OCI-LY1 (cell line): Measurements from ENCODE around the gene BDKRB1.

ENCODE experiments used
- H2AFZ ChIP-seq: fragments of 200-600 bp; sonication (generic), shearing (Covaris generic); 2 replicates; pipeline ENCODE4 v1.6.0; 2014; ENCODE audit warnings: antibody characterized with exemption, mild to moderate bottlenecking, low read length
- H3F3A ChIP-seq: fragments of 200-600 bp; sonication (generic), shearing (Covaris generic); 2 replicates; pipeline ENCODE4 v1.6.0; 2014; ENCODE audit warnings: mild to moderate bottlenecking, antibody characterized with exemption, low read length, moderate library complexity; ENCODE audit not compliant: insufficient read depth
- H3K27ac ChIP-seq: fragments of 200-600 bp; sonication (generic); 2 replicates; pipeline ENCODE4 v1.5.1; 2014; ENCODE audit warnings: low read length, mixed run types, mild to moderate bottlenecking, low read depth; ENCODE audit not compliant: poor library complexity, severe bottlenecking
- H3K27me3 ChIP-seq: fragments of 200-600 bp; sonication (generic); 2 replicates; pipeline ENCODE4 v1.6.0; 2014; ENCODE audit warnings: antibody characterized with exemption, mild to moderate bottlenecking, low read length, moderate library complexity; ENCODE audit not compliant: insufficient read depth
- H3K36me3 ChIP-seq: fragments of 200-600 bp; sonication (generic); 2 replicates; pipeline ENCODE4 v1.6.1; 2014; ENCODE audit warnings: mild to moderate bottlenecking, antibody characterized with exemption, low read length, moderate library complexity, mixed read lengths; ENCODE audit not compliant: insufficient read depth
- H3K4me1 ChIP-seq: fragments of 200-600 bp; sonication (generic); 2 replicates; pipeline ENCODE4 v1.5.1; 2014; ENCODE audit warnings: mild to moderate bottlenecking, low read length, moderate library complexity; ENCODE audit not compliant: insufficient read depth, severe bottlenecking
- H3K4me2 ChIP-seq: fragments of 200-600 bp; sonication (generic), shearing (Covaris generic); 2 replicates; pipeline ENCODE4 v1.6.1; 2014; ENCODE audit warnings: low read length
- H3K4me3 ChIP-seq: fragments of 200-600 bp; sonication (generic); 2 replicates; pipeline ENCODE4 v1.5.1; 2014; ENCODE audit warnings: low read length, low read depth, mild to moderate bottlenecking, mixed read lengths; ENCODE audit not compliant: poor library complexity, severe bottlenecking
- H3K79me2 ChIP-seq: fragments of 200-600 bp; shearing (Covaris generic); 2 replicates; pipeline ENCODE4 v1.6.1; 2016; ENCODE audit warnings: mixed run types, low read length, mixed read lengths; ENCODE audit not compliant: insufficient read depth
- H3K9ac ChIP-seq: fragments of 200-600 bp; sonication (generic), shearing (Covaris generic); 2 replicates; pipeline ENCODE4 v1.6.1; 2014; ENCODE audit warnings: mild to moderate bottlenecking, low read length, mixed read lengths
- H3K9me2 ChIP-seq: fragments of 200-600 bp; sonication (generic), shearing (Covaris generic); 2 replicates; pipeline ENCODE4 v1.6.1; 2014; ENCODE audit warnings: low read depth, mild to moderate bottlenecking, low read length, mixed read lengths
- H3K9me3 ChIP-seq: fragments of 200-600 bp; shearing (Covaris generic); 2 replicates; pipeline ENCODE4 v1.6.1; 2014; ENCODE audit warnings: low read length, mixed read lengths
- H4K20me1 ChIP-seq: fragments of 200-600 bp; sonication (generic), shearing (Covaris generic); 2 replicates; pipeline ENCODE4 v1.6.0; 2016; ENCODE audit warnings: mild to moderate bottlenecking, low read length; ENCODE audit not compliant: insufficient read depth
- CTCF ChIP-seq: fragments of 200-600 bp; sonication (generic), shearing (Covaris generic); IDR thresholded peaks from 2 replicates; pipeline ENCODE4 v1.5.1; 2017; ENCODE audit warnings: mild to moderate bottlenecking, antibody characterized with exemption, low read length, moderate library complexity, mixed read lengths
- EZH2 ChIP-seq: fragments of 200-600 bp; sonication (generic), shearing (Covaris generic); IDR thresholded peaks from 2 replicates; pipeline ENCODE4 v1.8.0; 2017; ENCODE audit warnings: borderline replicate concordance, mixed run types, mild to moderate bottlenecking, antibody characterized with exemption, low read length, moderate library complexity, mixed read lengths

Gene BDKRB1

GRCh38 chr14:96246539-96246847 is 9.5 kb upstream of the BDKRB1 start:
- Histone ChIP-seq H3K27me3 (no peaks in the 10 kb centered on the region), H3F3A (no peaks in the 10 kb centered on the region), H3K9me3 (no peaks in the 10 kb centered on the region), H3K79me2 (no peaks in the 10 kb centered on the region), H3K4me1 (no peaks in the 10 kb centered on the region), H3K27ac (no peak overlapping the region), H2AFZ (no peak overlapping the region), H3K9me2 (no peaks in the 10 kb centered on the region), H3K36me3 (no peaks in the 10 kb centered on the region), H3K4me2 (no peak overlapping the region), H3K4me3 (no peak overlapping the region), H3K9ac (no peak overlapping the region), H4K20me1 (no peaks in the 10 kb centered on the region)
- TF ChIP-seq CTCF (no peak), EZH2 (no peak)

- Histone ChIP-seq H3K36me3 (no peaks in the 10 kb centered on the region), H2AFZ (no peak overlapping the region), H3K9me2 (no peaks in the 10 kb centered on the region), H4K20me1 (no peaks in the 10 kb centered on the region), H3K9me3 (no peaks in the 10 kb centered on the region), H3K27me3 (no peaks in the 10 kb centered on the region), H3K9ac (no peak overlapping the region), H3K4me2 (no peak overlapping the region), H3K27ac (no peak overlapping the region), H3K4me1 (no peaks in the 10 kb centered on the region), H3F3A (no peaks in the 10 kb centered on the region), H3K4me3 (no peak overlapping the region), H3K79me2 (no peaks in the 10 kb centered on the region)
- TF ChIP-seq EZH2 (no peak), CTCF (no peak)
These were observed 9.0 kb upstream of the BDKRB1 start for GRCh38 chr14:96247031-96247430.

- Histone ChIP-seq H3K27me3 (no peaks in the 10 kb centered on the region), H3K4me2 (no peak overlapping the region), H3K79me2 (no peaks in the 10 kb centered on the region), H4K20me1 (no peaks in the 10 kb centered on the region), H3K4me1 (no peaks in the 10 kb centered on the region), H2AFZ (no peak overlapping the region), H3F3A (no peaks in the 10 kb centered on the region), H3K9me3 (no peaks in the 10 kb centered on the region), H3K4me3 (no peak overlapping the region), H3K9ac (no peak overlapping the region), H3K36me3 (no peaks in the 10 kb centered on the region), H3K27ac (no peak overlapping the region), H3K9me2 (no peaks in the 10 kb centered on the region)
- no peak for TF ChIP-seq CTCF
- TF ChIP-seq EZH2: no peak
These were observed 7.0 kb upstream of the BDKRB1 start for GRCh38 chr14:96249029-96249428.
